Coronary artery (tissue), 2 donors: ENCODE measurements around the gene RBBP8NL.

Source experiments
- DNase-seq: peaks from one replicate; pipeline ENCODE4 v3.0.0-alpha.2; 2017; ENCODE audit warnings: low spot score
- H3K27ac ChIP-seq, 2 donors: fragments of 200-600 bp; sonication (generic); one replicate each; pipeline ENCODE4 v1.5.1; 2016 to 2019
- H3K4me3 ChIP-seq: fragments of 200-600 bp; sonication (generic); 2 replicates; pipeline ENCODE4 v1.5.1; 2016; ENCODE audit warnings: mild to moderate bottlenecking, moderate library complexity
- CTCF ChIP-seq: fragments of 200-600 bp; sonication (generic); IDR thresholded peaks from one replicate; pipeline ENCODE4 v1.5.1; 2019; ENCODE audit warnings: antibody characterized with exemption

The RBBP8NL gene

GRCh38 chr20:62425281-62426058 lies 1.9 kb downstream of the RBBP8NL start:
- Histone ChIP-seq H3K27ac (no peak overlapping the region), H3K4me3 (no peak overlapping the region)
- no peak for DNase-seq
- TF ChIP-seq CTCF = no peak

- H3K27ac ChIP-seq = no peak overlapping the region
- no peak overlapping the region for H3K4me3 ChIP-seq
- no peak for DNase-seq
- TF ChIP-seq CTCF = no peak
Measured at GRCh38 chr20:62424249-62425107, 2.9 kb downstream of the RBBP8NL start.

DNA sequence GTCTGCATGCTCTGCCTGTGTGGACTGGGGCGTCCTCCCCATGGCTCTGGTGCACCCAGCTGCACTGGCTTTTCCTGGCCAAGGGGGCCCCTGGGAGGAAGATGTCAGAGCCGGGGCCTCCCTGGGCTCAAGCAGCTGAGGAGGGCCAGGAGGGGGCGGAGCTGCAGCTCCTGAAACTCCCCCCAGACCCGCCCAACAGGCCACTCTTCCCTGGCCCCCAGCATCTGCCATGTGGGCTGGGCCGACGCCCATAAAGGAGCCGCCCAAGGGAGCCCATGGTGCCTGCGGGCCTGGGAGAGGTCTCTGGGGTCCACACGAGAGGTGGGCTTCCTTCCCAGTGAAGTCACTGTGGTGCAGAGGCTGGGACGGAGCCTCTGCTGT lies 4.0 kb downstream of the RBBP8NL start:
- DNase-seq = no peak
- no peak overlapping the region for H3K27ac ChIP-seq
- H3K4me3 ChIP-seq = no peak overlapping the region
- TF ChIP-seq CTCF = no peak

GRCh38 chr20:62422636-62423325 lies 4.6 kb downstream of the RBBP8NL start:
- no peak for DNase-seq
- TF ChIP-seq CTCF = no peak
- H3K4me3 ChIP-seq = no peak overlapping the region

GRCh38 chr20:62421716-62421990 lies 5.7 kb downstream of the RBBP8NL start:
- TF ChIP-seq CTCF = no peak
- Histone ChIP-seq H3K4me3 (no peak overlapping the region), H3K27ac (no peak overlapping the region)
- DNase-seq = no peak

More at GRCh38 chr20:62422636-62423325, 4.6 kb downstream of the RBBP8NL start:
- H3K27ac ChIP-seq = no peak overlapping the region

DNA sequence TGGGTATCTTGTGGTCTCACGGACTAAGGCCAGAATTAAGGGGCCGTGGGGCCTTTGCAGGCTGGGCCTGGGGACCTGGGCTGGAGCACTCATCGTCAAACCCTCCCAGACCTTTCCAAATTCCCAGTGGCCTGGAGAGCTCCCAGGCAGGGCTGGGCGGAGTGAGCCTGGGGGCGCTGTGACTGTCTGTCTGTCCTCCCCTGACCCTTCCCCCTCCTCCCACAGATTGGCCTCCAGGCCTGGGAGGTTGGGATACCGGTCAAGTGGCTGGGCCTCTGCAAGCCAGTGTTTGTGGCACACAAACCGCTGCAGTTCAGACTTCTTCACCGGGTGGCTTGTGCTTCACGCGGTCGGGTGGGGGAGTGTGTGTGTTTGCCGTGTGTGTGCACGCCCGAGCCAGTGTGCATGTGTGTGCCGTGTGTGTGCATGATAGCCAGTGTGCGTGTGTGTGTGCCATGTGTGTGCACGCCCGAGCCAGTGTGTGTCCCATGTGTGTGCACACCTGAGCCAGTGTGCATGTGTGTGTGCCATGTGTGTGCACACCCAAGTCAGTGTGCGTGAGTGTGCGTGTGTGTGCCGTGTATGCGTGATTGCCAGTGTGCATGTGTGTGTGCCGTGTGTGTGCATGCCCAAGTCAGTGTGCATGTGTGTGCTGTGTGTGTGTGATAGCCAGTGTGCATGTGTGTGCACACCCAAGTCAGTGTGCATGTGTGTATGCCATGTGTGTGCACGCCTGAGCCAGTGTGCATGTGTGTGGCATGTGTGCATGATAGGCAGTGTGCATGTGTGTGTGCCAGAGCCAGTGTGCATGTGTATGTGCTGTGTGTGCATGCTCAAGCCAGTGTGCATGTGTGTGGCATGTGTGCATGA lies 6.3 kb downstream of the RBBP8NL start:
- TF ChIP-seq CTCF = no peak
- DNase-seq = no peak
- no peak overlapping the region for H3K4me3 ChIP-seq
- H3K27ac ChIP-seq = no peak overlapping the region
